ENCODE data around the gene CLTB.

GRCh38 chr5:176405656-176406435 lies 10.5 kb downstream of the CLTB start:
- TF ChIP-seq POLR2A (IDR thresholded peaks at IDR 0.05; ENCODE audit: low read length) (no peak), CTCF (IDR thresholded peaks at IDR 0.05) (0 out of 3 replicates have a peak, but pooled peaks have one; percentile 16), SMC3 (IDR thresholded peaks at IDR 0.05) (no peak), ESRRA (IDR thresholded peaks at IDR 0.05; ENCODE audit: borderline replicate concordance, low read length) (no peak), HDAC2 (IDR thresholded peaks at IDR 0.05) (no peak), MYC (IDR thresholded peaks at IDR 0.05; ENCODE audit: borderline replicate concordance, low read length) (no peak), CEBPB (IDR thresholded peaks at IDR 0.05) (no peak), MAFK (IDR thresholded peaks at IDR 0.05; ENCODE audit: partially characterized antibody) (no peak), MAX (IDR thresholded peaks at IDR 0.05) (no peak), TFCP2L1 (CRISPR knock-in tag; IDR thresholded peaks at IDR 0.05) (no peak), EP300 (IDR thresholded peaks at IDR 0.05) (no peak), JUN (IDR thresholded peaks at IDR 0.05) (no peak), FOSL2 (IDR thresholded peaks at IDR 0.05) (no peak), FOSL2 (CRISPR knock-in tag; IDR thresholded peaks at IDR 0.05) (no peak), RAD21 (conservative IDR thresholded peaks at IDR 0.05 in 1 of 2, IDR thresholded peaks at IDR 0.05 in 1 of 2) (peak in 1 of 2 experiments; percentile 16; a peak in 1 of 5 replicates)

Data from A549 (cell line).